NOMO-1 treated with dmso at 0.1 percent for 144 hours (cell line): ENCODE results near the gene FAM234A.
A peak's percentile ranks its signal among the peaks of the same experiment; 100 is the strongest.
"Not testable (repeated sequence)": the region's sequence is repeated elsewhere in the genome, so short reads cannot be mapped to it uniquely, and the experiment has no call there.

Experiments used
- DNase-seq: peaks from one replicate; lab custom pipeline; 2025; ENCODE audit not compliant: unreplicated experiment; lab: John Stamatoyannopoulos, UW

FAM234A gene, protein sequence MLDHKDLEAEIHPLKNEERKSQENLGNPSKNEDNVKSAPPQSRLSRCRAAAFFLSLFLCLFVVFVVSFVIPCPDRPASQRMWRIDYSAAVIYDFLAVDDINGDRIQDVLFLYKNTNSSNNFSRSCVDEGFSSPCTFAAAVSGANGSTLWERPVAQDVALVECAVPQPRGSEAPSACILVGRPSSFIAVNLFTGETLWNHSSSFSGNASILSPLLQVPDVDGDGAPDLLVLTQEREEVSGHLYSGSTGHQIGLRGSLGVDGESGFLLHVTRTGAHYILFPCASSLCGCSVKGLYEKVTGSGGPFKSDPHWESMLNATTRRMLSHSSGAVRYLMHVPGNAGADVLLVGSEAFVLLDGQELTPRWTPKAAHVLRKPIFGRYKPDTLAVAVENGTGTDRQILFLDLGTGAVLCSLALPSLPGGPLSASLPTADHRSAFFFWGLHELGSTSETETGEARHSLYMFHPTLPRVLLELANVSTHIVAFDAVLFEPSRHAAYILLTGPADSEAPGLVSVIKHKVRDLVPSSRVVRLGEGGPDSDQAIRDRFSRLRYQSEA

GRCh38 chr16:234468-235305, at the start of gene FAM234A:
FAM234A (plus strand) TSS chr16:234821; CDS start chr16:254414, 19,593 bp downstream.
- DNase-seq: peak; percentile 90

DNA sequence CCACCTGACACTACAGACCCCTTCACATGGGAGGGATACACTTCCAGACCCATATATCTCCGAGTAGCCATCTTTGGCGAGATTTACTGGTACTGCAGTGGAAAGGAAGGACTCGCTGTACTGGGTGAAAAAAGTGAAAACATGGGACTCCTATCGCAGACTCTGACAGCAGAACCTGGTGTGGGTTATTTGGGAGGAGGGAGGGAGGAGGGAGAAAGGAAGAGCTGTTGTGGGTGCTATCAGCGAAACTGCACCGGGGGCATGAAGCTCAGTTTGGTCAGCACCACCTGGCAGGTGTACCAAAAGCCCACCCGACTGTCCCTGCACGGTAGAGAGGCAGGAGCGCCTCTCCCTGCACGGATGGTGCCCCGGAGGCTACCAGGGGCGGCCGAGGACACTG, 49.4 kb upstream of the FAM234A start:
- DNase-seq: no peak

GRCh38 chr16:185691-186090, 48.9 kb upstream of the FAM234A start:
- DNase-seq: no peak

DNA sequence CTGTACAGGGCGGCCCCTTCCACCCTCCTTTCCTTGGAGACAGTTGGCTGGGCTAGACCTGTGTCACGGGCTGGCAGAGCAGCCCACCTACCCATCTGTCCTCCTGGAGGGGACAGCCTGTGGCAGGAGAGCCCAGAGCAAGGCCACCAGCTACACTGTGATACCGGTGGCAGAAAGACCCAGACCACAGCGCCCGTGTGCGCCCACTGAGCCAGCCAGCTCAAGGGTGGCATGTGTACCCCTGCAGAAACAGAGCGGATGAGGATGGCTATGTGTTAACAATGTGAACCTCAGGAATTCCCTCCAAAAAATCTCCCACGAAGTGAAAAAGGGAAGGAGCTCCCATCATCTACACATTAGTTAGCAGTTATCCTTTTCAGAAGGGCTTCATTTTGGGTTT, 47.3 kb upstream of the FAM234A start:
- no peak for DNase-seq

DNA sequence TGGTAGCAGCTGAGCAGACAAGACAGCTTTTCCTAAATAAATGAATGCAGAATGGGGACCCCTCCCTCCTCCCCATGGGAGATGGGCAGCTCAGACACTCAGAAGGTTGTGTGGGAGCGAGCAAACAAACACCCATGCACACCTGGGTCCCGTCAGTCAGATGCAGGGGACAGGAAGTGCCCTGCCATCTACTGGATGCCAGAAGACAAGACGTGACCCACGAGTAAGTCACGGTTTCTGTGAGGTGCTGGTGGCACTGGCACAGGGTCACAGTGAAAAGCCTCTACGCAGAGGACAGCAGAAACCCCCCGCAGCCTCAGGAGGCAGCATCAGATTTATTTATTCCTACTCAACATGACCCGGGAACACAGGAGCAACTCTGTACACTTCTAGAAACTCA, 45.9 kb upstream of the FAM234A start:
- no peak for DNase-seq

DNA sequence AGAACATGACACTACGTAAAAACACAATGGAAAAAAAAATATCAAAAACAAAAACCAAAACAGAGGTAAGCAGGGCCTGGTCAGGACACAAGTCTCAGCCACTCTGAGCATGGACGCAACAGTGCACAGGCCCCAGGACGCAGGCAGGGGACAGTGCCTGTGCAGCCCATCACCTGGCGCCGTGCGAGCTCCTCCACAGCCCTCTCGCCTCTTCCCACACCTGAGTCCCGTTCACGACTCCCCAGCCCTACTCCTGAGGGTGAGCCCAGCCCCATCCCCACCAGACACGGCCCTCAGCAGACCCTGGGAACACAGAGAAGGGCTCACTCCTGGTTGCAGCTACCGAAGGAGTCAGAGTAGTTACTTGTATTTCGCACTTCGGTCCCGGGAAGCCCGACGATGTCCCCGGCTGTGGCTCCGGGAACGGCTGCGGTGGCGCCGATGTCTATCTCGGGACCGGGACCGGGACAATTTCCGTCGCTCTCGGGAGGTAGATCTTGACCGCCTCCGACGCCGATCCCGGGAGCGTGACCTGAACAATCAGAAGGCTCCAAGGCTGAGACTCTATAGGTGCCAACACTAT, 44.9 kb upstream of the FAM234A start:
- no peak for DNase-seq

DNA sequence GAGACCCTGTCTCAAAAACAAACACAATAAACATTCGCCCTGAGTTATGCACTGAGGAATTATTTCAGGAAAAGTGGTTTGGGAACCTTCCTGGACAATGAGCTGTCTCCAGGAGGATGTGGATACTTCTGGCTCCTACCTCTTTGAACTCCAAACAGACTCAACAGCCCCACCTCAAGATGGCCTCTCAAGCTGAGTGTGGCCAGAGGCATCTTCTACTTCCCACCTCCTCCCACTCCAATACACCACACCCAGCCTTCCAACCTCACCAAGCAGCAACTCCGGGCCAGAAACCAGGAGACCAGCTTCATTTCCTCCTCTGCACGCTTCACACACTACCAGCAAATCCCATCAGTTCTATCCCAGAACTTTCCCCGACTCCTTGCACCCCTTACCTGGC, 42.8 kb upstream of the FAM234A start:
- no peak for DNase-seq

- no peak for DNase-seq
These were observed 41.9 kb upstream of the FAM234A start for GRCh38 chr16:192686-193085.

- DNase-seq: no peak
These were observed 41.2 kb upstream of the FAM234A start for GRCh38 chr16:193441-193840.

- DNase-seq: no peak
These were observed 40.1 kb upstream of the FAM234A start for GRCh38 chr16:194516-194915.

DNA sequence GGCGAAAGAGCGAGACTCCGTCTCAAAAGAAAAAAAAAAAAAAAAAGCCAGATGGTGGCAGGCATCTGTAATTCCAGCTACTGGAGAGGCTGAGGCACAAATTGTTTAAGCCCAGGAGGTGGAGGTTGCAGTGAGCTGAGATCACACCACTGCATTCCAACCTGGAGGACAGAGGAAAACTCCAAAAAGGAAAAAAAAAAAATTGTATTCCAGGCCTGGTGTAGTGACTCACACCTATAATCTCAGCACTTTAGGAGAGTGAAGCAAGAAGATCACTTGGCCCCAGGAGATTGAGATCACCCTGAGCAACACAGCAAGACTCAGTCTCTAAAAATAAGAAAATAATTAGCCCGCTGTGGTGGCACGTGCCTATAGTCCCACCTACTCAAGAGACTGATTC, 34.2 kb upstream of the FAM234A start:
- no peak for DNase-seq

- DNase-seq: no peak
These were observed 31.4 kb upstream of the FAM234A start for GRCh38 chr16:203246-203645.

DNA sequence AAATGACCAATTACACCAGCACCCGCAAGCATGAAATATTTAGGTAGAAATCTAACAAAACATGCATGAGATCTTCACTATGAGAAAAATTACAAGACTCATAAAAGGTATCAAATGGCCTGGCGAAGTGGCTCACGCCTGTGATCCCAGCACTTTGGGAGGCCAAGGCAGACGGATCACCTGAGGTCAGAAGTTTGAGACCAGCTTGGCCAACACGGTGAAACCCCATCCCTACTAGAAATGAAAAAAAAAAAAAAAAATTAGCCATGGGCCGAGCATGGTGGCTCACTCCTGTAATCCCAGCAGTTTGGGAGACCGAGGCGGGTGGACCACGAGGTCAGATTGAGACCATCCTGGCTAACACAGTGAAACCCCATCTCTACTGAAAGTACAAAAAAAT, 30.6 kb upstream of the FAM234A start:
- DNase-seq: not testable (repeated sequence)

GRCh38 chr16:209359-209758, 25.3 kb upstream of the FAM234A start:
- DNase-seq: not testable (repeated sequence)

DNA sequence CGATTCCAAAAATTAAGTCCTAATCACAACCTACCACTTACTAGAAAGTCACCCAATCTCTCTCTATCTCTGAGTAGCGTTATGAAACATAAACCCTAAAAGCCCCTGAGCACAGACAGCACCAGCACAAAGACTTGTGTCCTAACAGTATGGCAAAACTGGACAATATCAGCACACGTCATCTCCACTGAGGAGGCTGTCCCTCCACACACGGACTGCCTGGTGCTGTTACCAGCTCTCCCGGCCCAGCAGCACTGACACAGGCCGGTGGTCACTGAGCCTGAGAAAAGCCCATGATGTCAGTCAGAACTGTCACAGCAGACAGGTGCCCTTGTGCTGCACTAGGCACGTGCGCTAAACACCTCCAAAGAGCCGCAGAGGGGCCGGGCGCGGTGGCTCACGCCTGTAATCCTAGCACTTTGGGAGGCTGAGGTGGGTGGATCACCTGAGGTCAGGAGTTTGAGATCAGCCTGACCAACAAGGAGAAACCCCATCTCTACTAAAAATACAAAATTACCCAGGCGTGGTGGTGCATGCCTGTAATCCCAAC, 22.9 kb upstream of the FAM234A start:
- not testable (repeated sequence) for DNase-seq

DNA sequence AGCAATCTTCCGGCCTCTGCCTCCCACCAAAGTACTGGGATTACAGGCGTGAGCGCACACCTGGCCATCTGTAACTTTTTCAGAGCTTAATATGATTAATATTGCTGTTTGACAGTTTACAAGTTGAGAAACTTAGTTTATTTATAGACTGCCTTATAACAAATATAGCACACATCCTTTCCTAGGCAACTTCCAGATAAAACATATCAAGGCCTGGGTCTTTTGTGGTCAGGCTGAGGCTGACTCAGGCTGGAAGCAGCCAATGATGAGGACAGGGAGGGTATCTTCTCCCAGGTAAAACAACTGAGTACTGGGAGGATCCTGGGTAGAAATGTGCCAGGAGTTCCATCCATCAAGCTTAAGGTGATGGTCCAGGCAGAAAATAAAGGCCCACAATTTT, 21.6 kb upstream of the FAM234A start:
- no peak for DNase-seq

DNA sequence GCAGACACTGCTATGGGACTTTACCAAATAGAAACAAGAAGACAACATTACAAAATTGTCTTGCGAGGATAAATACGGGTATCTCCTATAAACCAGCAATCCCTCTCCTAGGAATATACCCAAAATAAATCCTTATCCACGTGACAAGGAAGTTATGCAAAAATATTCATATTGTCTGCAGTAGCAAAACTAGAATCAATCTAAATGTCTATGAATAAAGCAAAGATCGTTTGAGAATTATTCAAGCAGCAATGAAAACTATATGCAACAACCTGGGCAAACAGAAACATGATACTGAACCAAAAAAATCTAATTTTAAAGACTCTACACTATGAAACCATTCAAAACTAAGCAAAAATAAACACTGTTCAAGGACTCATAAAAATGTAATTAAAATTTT, 14.6 kb upstream of the FAM234A start:
- no peak for DNase-seq

DNA sequence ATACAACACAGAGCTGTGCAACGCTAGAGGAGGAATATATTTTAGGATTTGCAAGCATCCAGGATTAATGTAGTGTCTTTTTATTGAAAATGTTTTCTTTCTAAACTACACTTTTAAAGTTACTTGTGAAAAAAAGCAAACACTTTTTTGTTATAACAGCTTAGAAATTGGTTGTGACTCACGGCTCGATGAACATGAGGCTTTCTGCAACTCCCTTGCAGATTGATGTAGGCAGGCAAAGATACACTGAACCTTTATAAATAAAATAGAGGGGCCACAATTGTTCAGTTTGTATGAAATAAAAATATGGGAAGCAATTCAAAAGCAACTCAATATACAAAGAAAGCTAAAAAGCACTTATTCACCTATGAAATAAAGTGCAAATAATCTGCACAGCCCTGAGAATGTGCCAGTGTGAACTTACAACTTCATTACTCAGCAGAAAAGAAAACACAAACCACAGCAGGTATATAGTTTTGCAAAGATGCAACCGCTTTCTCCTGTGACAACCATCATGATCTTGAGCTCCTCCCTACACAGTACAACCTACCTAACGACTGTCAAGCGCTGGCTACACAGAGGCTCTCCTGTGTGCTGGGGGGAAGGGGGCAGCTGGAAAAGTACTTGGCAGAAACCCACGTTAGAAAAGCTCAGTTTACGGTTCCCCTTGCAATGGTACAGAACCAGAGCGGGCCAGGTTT, 6.3 kb upstream of the FAM234A start:
- no peak for DNase-seq

DNA sequence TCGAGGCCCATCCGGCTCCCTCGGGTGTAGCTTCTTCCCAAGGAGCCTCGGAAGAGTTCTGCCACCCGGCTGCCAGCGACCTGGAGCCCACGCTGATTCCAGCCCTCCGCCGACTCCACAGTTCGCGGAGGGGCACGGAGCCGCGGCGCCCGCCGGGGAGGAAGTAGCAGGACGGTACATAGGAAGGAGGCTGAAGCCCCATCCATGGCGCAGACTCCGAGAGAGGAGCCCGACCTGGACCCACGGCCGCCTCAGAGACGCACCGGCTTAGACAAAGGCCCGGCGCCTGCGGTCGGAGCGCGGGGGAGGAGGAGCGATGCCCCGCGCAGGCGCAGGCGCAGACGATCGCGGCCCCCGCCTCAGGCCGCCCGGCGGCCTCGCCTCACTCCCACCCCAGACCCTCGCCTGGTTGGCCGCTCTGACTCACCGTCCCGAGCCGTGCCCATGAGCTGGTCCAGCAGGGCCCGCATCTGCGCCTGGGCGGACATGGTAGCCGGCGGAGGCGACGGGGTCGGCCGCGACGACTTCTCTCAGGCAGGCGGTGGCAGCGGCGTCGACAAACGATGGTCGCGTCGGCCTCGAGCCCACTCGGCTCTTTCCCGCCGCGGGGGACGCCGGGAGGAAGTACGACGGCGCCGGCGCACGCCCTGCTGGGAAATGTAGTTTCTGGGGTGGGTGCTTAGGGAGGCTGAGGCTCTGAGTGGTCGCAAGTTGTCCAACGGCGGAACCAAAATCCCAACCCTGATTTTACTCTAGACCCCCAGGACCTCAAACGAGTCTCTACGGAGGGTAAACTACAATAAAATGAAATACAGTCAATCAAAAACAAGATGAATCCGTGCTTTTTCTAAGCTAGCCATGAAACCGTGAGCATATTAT, 5.5 kb upstream of the FAM234A start, which contains the start of gene LUC7L:
LUC7L (minus strand) TSS at position 598 of the 879 bp plus-strand sequence; CDS start at position 488, 110 bp downstream.
- peak; percentile 72 for DNase-seq
